GM08714 (cell line): ENCODE data around the gene ROPN1.
"Not testable (repeated sequence)": the region's sequence is repeated elsewhere in the genome, so short reads cannot be mapped to it uniquely, and the experiment has no call there.

Source experiments
- H3K4me3 ChIP-seq: fragments of 200-500 bp; sonication (Bioruptor generic); 2 replicates; pipeline ENCODE4 v1.5.1; 2014; ENCODE audit warnings: mild to moderate bottlenecking, low read length, inconsistent platforms
- ZNF274 ChIP-seq: IDR thresholded peaks from 2 replicates; pipeline ENCODE4 v1.6.1; 2012; ENCODE audit warnings: mild to moderate bottlenecking, low read depth, low read length

Gene ROPN1

GRCh38 chr3:123991730-123992588 lies at the start of gene ROPN1:
TSS of gene ROPN1 (minus strand) at chr3:123992124. CDS start at chr3:123980481, 11,643 bp downstream.
- not testable (repeated sequence) for H3K4me3 ChIP-seq

- H3K4me3 ChIP-seq: no peak overlapping the region
- no peak for TF ChIP-seq ZNF274
Measured at GRCh38 chr3:124041553-124041952, 49.6 kb upstream of the ROPN1 start.

- no peak overlapping the region for H3K4me3 ChIP-seq
- TF ChIP-seq ZNF274: no peak
Measured at GRCh38 chr3:124037326-124037725, 45.4 kb upstream of the ROPN1 start.

- H3K4me3 ChIP-seq: not testable (repeated sequence)
Measured at GRCh38 chr3:124036214-124036613, 44.3 kb upstream of the ROPN1 start.

GRCh38 chr3:124035463-124036121 lies 43.7 kb upstream of the ROPN1 start:
- TF ChIP-seq ZNF274: no peak
- no peak overlapping the region for H3K4me3 ChIP-seq

GRCh38 chr3:124034844-124035152 lies 42.9 kb upstream of the ROPN1 start:
- TF ChIP-seq ZNF274: no peak

GRCh38 chr3:124034016-124034843 lies 42.3 kb upstream of the ROPN1 start:
- TF ChIP-seq ZNF274: no peak
- peak overlapping the region; percentile 14; the same call in 1 of the 2 replicates for H3K4me3 ChIP-seq

More at GRCh38 chr3:124034844-124035152, 42.9 kb upstream of the ROPN1 start:
- no peak overlapping the region for H3K4me3 ChIP-seq

GRCh38 chr3:124033360-124034015 lies 41.6 kb upstream of the ROPN1 start, which contains the start of gene KALRN:
TSS of gene KALRN (plus strand) at chr3:124033369.
- peak within 1 kb of the TSS; percentile 58; the same call in 1 of the 2 replicates for H3K4me3 ChIP-seq
- no peak for TF ChIP-seq ZNF274

- H3K4me3 ChIP-seq: peak overlapping the region; percentile 58; the same call in 1 of the 2 replicates
- TF ChIP-seq ZNF274: no peak
Measured at GRCh38 chr3:124032881-124033359, 41.0 kb upstream of the ROPN1 start.

GRCh38 chr3:124032311-124032880 lies 40.5 kb upstream of the ROPN1 start:
- TF ChIP-seq ZNF274: no peak
- H3K4me3 ChIP-seq: peak overlapping the region; percentile 58; the same call in 1 of the 2 replicates

- H3K4me3 ChIP-seq: no peak overlapping the region
- no peak for TF ChIP-seq ZNF274
Measured at GRCh38 chr3:124026516-124026915, 34.6 kb upstream of the ROPN1 start.

GRCh38 chr3:124023531-124023930 lies 31.6 kb upstream of the ROPN1 start:
- H3K4me3 ChIP-seq: not testable (repeated sequence)

GRCh38 chr3:124019291-124019690 lies 27.4 kb upstream of the ROPN1 start:
- H3K4me3 ChIP-seq: no peak overlapping the region
- no peak for TF ChIP-seq ZNF274

- not testable (repeated sequence) for H3K4me3 ChIP-seq
Measured at GRCh38 chr3:124017502-124017901, 25.6 kb upstream of the ROPN1 start.

- H3K4me3 ChIP-seq: not testable (repeated sequence)
Measured at GRCh38 chr3:124016483-124016882, 24.6 kb upstream of the ROPN1 start.
